T-cell (primary cell): ENCODE data around the gene DNAH14. TPM values are rescaled to one million over a fixed set of nuclear protein-coding genes. Genes with fewer than 3 reads are reported as not detected.

ENCODE experiments used
- ATAC-seq, 4 experiments: fragments of 200-7000 bp in 3 of 4; fragments of 150-1000 bp in 1 of 4; cut with Tn5 transposase; replicated peaks in 1 of 4; 1 replicate in 3 of 4; 2 replicates in 1 of 4; pipeline ENCODE4 v1.10.0; 2021; ENCODE audit warnings: moderate library complexity in 3 of 4, mild to moderate bottlenecking in 2 of 4, moderate number of reproducible peaks in 1 of 4
- CTCF ChIA-PET, 2 donors: fragments of 300-600 bp; sonication (Branson Sonifier 250); formaldehyde crosslinking; loops; one replicate each; lab custom pipeline; 2022; ENCODE audit warnings: antibody characterized with exemption in 2 of 2; lab: Charles Lee
- POLR2A ChIA-PET, 2 donors: fragments of 300-600 bp; sonication (Branson Sonifier 250); formaldehyde crosslinking; loops; one replicate each; lab custom pipeline; 2022; ENCODE audit warnings: antibody characterized with exemption in 2 of 2; lab: Charles Lee
- DNase-seq, 35 experiments: peaks; one replicate each; pipeline versions ENCODE4 v3.0.0 to v3.0.0-alpha.2; 2013 to 2023
- H3K27ac ChIP-seq: one replicate; pipeline ENCODE4 v1.5.1; 2013; ENCODE audit warnings: low read length
- H3K27me3 ChIP-seq, 2 experiments: replicated peaks in 1 of 2; 1 replicate in 1 of 2; 2 replicates in 1 of 2; pipeline versions ENCODE4 v1.6.1 to v1.7.0; 2013; ENCODE audit warnings: low read length in 1 of 2, mixed read lengths in 1 of 2; ENCODE audit not compliant: control insufficient read depth in 2 of 2, insufficient read depth in 2 of 2; ENCODE audit errors: extremely low read depth in 1 of 2
- H3K36me3 ChIP-seq, 2 donors: 1 replicate in 1 of 2; 2 replicates in 1 of 2; pipeline versions ENCODE4 v1.6.1 to v1.7.0; 2013; ENCODE audit warnings: low read length in 1 of 2; ENCODE audit not compliant: control insufficient read depth in 2 of 2, insufficient read depth in 1 of 2; ENCODE audit errors: extremely low read depth in 1 of 2
- H3K4me1 ChIP-seq, 2 experiments: 1 replicate in 1 of 2; 2 replicates in 1 of 2; pipeline versions ENCODE4 v1.6.1 to v1.7.0; 2013; ENCODE audit warnings: low read length in 2 of 2, mixed read lengths in 1 of 2; ENCODE audit not compliant: insufficient read depth in 2 of 2, control insufficient read depth in 1 of 2; ENCODE audit errors: extremely low read depth in 1 of 2
- H3K4me3 ChIP-seq, 2 donors: 1 replicate in 1 of 2; 2 replicates in 1 of 2; pipeline versions ENCODE4 v1.5.1 to v1.7.0; 2013; ENCODE audit warnings: mild to moderate bottlenecking in 2 of 2, low read length in 1 of 2, moderate library complexity in 1 of 2; ENCODE audit not compliant: control insufficient read depth in 1 of 2; ENCODE audit errors: extremely low read depth in 1 of 2
- H3K9me3 ChIP-seq: 2 replicates; pipeline ENCODE4 v1.7.0; 2013
- H3K27ac Mint-ChIP-seq, 2 donors: one replicate each; pipeline ENCODE4 v1.8.0; 2020 to 2021; ENCODE audit warnings: mild to moderate bottlenecking in 2 of 2, mixed read lengths in 2 of 2
- H3K27me3 Mint-ChIP-seq, 2 donors: one replicate each; pipeline ENCODE4 v1.8.0; 2021 to 2022; ENCODE audit warnings: mixed read lengths in 2 of 2
- H3K36me3 Mint-ChIP-seq: one replicate; pipeline ENCODE4 v1.8.0; 2021; ENCODE audit warnings: mixed read lengths
- H3K4me1 Mint-ChIP-seq, 3 donors: one replicate each; pipeline ENCODE4 v1.8.0; 2020 to 2022; ENCODE audit warnings: mixed read lengths in 3 of 3, mild to moderate bottlenecking in 1 of 3
- H3K4me3 Mint-ChIP-seq, 3 donors: one replicate each; pipeline ENCODE4 v1.8.0; 2020 to 2022; ENCODE audit warnings: mild to moderate bottlenecking in 3 of 3, mixed read lengths in 3 of 3, moderate library complexity in 3 of 3
- H3K9me3 Mint-ChIP-seq, 3 donors: one replicate each; pipeline ENCODE4 v1.8.0; 2020 to 2022; ENCODE audit warnings: mixed read lengths in 3 of 3
- WGBS: methylation state at CpG from one replicate; pipeline ENCODE4 v1.1.5; 2013; ENCODE audit warnings: missing lambda C conversion rate; ENCODE audit not compliant: insufficient coverage; 5-methylcytosine and 5-hydroxymethylcytosine counted together
- total RNA-seq, 35 experiments: library from RNA in 6 of 35; stranded (reverse) in 6 of 35; fragments of 120-200 nt in 1 of 35; gene quantifications; one replicate each; pipeline versions ENCODE4 v1.2.1 to v1.2.4 and lab custom pipeline; 2013 to 2026

Gene DNAH14
- total RNA-seq, 5 donors from 2014 or later (not counting 1 experiment from before 2014, with no cell fraction given), result 0.06 to 1.4 (median 0.39) TPM; not detected in 1

GRCh38 chr1:225260319-225260718 lies 330.8 kb downstream of the DNAH14 start:
- WGBS, result no CpG with 5 or more reads among the region's 1 CpG
- Histone ChIP-seq H3K4me1 (no peaks in the 10 kb centered on the region), H3K9me3 (no peaks in the 10 kb centered on the region), H3K4me3 (no peak overlapping the region), H3K27ac (no peak overlapping the region), H3K27me3 (no peaks in the 10 kb centered on the region), H3K36me3 (no peaks in the 10 kb centered on the region)
- H3K4me1 Mint-ChIP-seq, result no peaks in the 10 kb centered on the region
- ATAC-seq (no peak), DNase-seq (no peak)
- no peaks in the 10 kb centered on the region for H3K36me3 Mint-ChIP-seq
- no peak overlapping the region for H3K27ac Mint-ChIP-seq
- CTCF ChIA-PET, result no interaction called here
- POLR2A ChIA-PET, result no interaction called here
- H3K9me3 Mint-ChIP-seq, result peaks cover 0 to 7% (median 5%) of the 10 kb centered on the region in 3 donors
- H3K27me3 Mint-ChIP-seq, result peaks cover 6% of the 10 kb centered on the region in 2 donors
- no peak overlapping the region for H3K4me3 Mint-ChIP-seq

- Histone ChIP-seq H3K27me3 (no peaks in the 10 kb centered on the region), H3K4me1 (no peaks in the 10 kb centered on the region), H3K4me3 (no peak overlapping the region), H3K27ac (no peak overlapping the region), H3K36me3 (no peaks in the 10 kb centered on the region), H3K9me3 (no peaks in the 10 kb centered on the region)
- Mint-ChIP-seq H3K9me3 (peaks cover 3 to 20% (median 8%) of the 10 kb centered on the region in 3 donors), H3K27me3 (peaks cover 18 to 26% of the 10 kb centered on the region in 2 donors), H3K4me1 (no peaks in the 10 kb centered on the region), H3K27ac (no peak overlapping the region), H3K4me3 (no peak overlapping the region), H3K36me3 (no peaks in the 10 kb centered on the region)
- ATAC-seq, result no peak
- 100% methylated on average over 1 of the region's 3 CpGs for WGBS
- CTCF ChIA-PET, result no interaction called here
- POLR2A ChIA-PET, result no interaction called here
- DNase-seq, result no peak
These were observed 348.0 kb downstream of the DNAH14 start for GRCh38 chr1:225277445-225277844.

GRCh38 chr1:225280563-225280962 lies 351.1 kb downstream of the DNAH14 start:
- Histone ChIP-seq H3K9me3 (no peaks in the 10 kb centered on the region), H3K27ac (no peak overlapping the region), H3K4me1 (no peaks in the 10 kb centered on the region), H3K36me3 (no peaks in the 10 kb centered on the region), H3K4me3 (no peak overlapping the region), H3K27me3 (no peaks in the 10 kb centered on the region)
- peaks cover 3 to 20% (median 8%) of the 10 kb centered on the region in 3 donors for H3K9me3 Mint-ChIP-seq
- no peak overlapping the region for H3K4me3 Mint-ChIP-seq
- no peak for ATAC-seq
- H3K36me3 Mint-ChIP-seq, result no peaks in the 10 kb centered on the region
- no peak overlapping the region for H3K27ac Mint-ChIP-seq
- no peak for DNase-seq
- H3K4me1 Mint-ChIP-seq, result no peaks in the 10 kb centered on the region
- H3K27me3 Mint-ChIP-seq, result peaks cover 10 to 22% of the 10 kb centered on the region in 2 donors
- ChIA-PET CTCF (no interaction called here), POLR2A (no interaction called here)

- no peak for ATAC-seq
- no peak overlapping the region for H3K4me3 Mint-ChIP-seq
- DNase-seq, result no peak
- H3K9me3 Mint-ChIP-seq, result peaks cover 4 to 14% (median 8%) of the 10 kb centered on the region in 3 donors
- Histone ChIP-seq H3K9me3 (no peaks in the 10 kb centered on the region), H3K27me3 (no peaks in the 10 kb centered on the region), H3K4me3 (no peak overlapping the region), H3K27ac (no peak overlapping the region), H3K4me1 (no peaks in the 10 kb centered on the region), H3K36me3 (no peaks in the 10 kb centered on the region)
- peaks cover 3 to 14% of the 10 kb centered on the region in 2 donors for H3K27me3 Mint-ChIP-seq
- no peaks in the 10 kb centered on the region for H3K4me1 Mint-ChIP-seq
- H3K27ac Mint-ChIP-seq, result no peak overlapping the region
- WGBS, result no CpG with 5 or more reads among the region's 1 CpG
- ChIA-PET CTCF (no interaction called here), POLR2A (no interaction called here)
- H3K36me3 Mint-ChIP-seq, result peaks cover 4% of the 10 kb centered on the region
These were observed 360.8 kb downstream of the DNAH14 start for GRCh38 chr1:225290244-225290643.

GRCh38 chr1:225299624-225300023 lies 370.1 kb downstream of the DNAH14 start:
- no peak overlapping the region for H3K4me3 Mint-ChIP-seq
- peaks cover 11 to 27% (median 17%) of the 10 kb centered on the region in 3 donors for H3K9me3 Mint-ChIP-seq
- ChIA-PET POLR2A (no interaction called here), CTCF (no interaction called here)
- WGBS, result no CpG with 5 or more reads among the region's 2 CpGs
- H3K27ac ChIP-seq, result no peak overlapping the region
- peaks cover 0 to 14% of the 10 kb centered on the region in 2 experiments for H3K27me3 ChIP-seq
- H3K36me3 ChIP-seq, result no peaks in the 10 kb centered on the region
- no peaks in the 10 kb centered on the region for H3K9me3 ChIP-seq
- no peak overlapping the region for H3K27ac Mint-ChIP-seq
- H3K4me1 Mint-ChIP-seq, result no peaks in the 10 kb centered on the region
- ATAC-seq, result no peak
- no peaks in the 10 kb centered on the region for H3K4me1 ChIP-seq
- H3K4me3 ChIP-seq, result no peak overlapping the region
- peaks cover 13 to 22% of the 10 kb centered on the region in 2 donors for H3K27me3 Mint-ChIP-seq
- DNase-seq, result no peak
- peaks cover 4% of the 10 kb centered on the region for H3K36me3 Mint-ChIP-seq

- ATAC-seq (no peak), DNase-seq (no peak)
- CTCF ChIA-PET, result interaction anchor here in 1 of 2 donors (0.6 kb wide), 1 partner anchor 105 kb away, joined by 4 read pairs; no protein-coding TSS in a partner anchor
- Mint-ChIP-seq H3K27ac (no peak overlapping the region), H3K4me1 (no peaks in the 10 kb centered on the region), H3K27me3 (peaks cover 10 to 17% of the 10 kb centered on the region in 2 donors), H3K9me3 (peaks cover 6 to 19% (median 11%) of the 10 kb centered on the region in 3 donors), H3K4me3 (no peak overlapping the region), H3K36me3 (no peaks in the 10 kb centered on the region)
- WGBS, result 100% methylated on average over 1 of the region's 1 CpG
- no peak overlapping the region for H3K4me3 ChIP-seq
- no peaks in the 10 kb centered on the region for H3K36me3 ChIP-seq
- no peak overlapping the region for H3K27ac ChIP-seq
- peaks cover 0 to 14% of the 10 kb centered on the region in 2 experiments for H3K27me3 ChIP-seq
- no peaks in the 10 kb centered on the region for H3K9me3 ChIP-seq
- H3K4me1 ChIP-seq, result no peaks in the 10 kb centered on the region
- POLR2A ChIA-PET, result no interaction called here
These were observed 370.9 kb downstream of the DNAH14 start for GRCh38 chr1:225300381-225300780.

DNA sequence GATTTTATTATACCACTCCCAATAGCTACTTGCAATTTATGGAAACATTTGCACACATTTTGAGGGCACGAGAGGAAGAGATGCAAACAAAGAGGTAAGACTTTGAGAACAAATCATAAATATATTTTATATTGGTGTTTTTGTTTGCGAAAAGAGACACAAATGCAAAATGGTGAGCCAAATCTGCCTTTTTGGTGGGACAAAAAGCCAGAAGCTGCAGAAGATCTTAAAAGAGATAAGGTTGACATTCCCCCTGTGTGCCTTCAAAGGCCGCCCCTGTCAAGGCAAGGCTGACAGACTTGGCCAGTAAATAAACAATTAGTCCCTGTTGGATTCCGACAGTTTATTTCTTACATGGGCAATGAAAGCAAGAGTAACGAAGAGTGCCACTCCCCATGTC lies 375.5 kb downstream of the DNAH14 start:
- Mint-ChIP-seq H3K4me3 (no peak overlapping the region), H3K27ac (no peak overlapping the region), H3K4me1 (no peaks in the 10 kb centered on the region), H3K27me3 (peaks cover 0 to 5% of the 10 kb centered on the region in 2 donors), H3K36me3 (no peaks in the 10 kb centered on the region), H3K9me3 (no peaks in the 10 kb centered on the region)
- Histone ChIP-seq H3K4me1 (no peaks in the 10 kb centered on the region), H3K27me3 (no peaks in the 10 kb centered on the region), H3K4me3 (no peak overlapping the region), H3K36me3 (no peaks in the 10 kb centered on the region), H3K9me3 (no peaks in the 10 kb centered on the region), H3K27ac (no peak overlapping the region)
- ChIA-PET POLR2A (no interaction called here), CTCF (no interaction called here)
- ATAC-seq (no peak), DNase-seq (no peak)
- 75% methylated on average over 4 of the region's 5 CpGs for WGBS
